NCI-H226 (cell line): ENCODE results near the gene GOLGA3.
"Not testable (repeated sequence)": the region's sequence is repeated elsewhere in the genome, so short reads cannot be mapped to it uniquely, and the experiment has no call there.

Source experiments
- DNase-seq: peaks from one replicate; pipeline ENCODE4 v3.0.0-alpha.2; 2015

The GOLGA3 gene, protein sequence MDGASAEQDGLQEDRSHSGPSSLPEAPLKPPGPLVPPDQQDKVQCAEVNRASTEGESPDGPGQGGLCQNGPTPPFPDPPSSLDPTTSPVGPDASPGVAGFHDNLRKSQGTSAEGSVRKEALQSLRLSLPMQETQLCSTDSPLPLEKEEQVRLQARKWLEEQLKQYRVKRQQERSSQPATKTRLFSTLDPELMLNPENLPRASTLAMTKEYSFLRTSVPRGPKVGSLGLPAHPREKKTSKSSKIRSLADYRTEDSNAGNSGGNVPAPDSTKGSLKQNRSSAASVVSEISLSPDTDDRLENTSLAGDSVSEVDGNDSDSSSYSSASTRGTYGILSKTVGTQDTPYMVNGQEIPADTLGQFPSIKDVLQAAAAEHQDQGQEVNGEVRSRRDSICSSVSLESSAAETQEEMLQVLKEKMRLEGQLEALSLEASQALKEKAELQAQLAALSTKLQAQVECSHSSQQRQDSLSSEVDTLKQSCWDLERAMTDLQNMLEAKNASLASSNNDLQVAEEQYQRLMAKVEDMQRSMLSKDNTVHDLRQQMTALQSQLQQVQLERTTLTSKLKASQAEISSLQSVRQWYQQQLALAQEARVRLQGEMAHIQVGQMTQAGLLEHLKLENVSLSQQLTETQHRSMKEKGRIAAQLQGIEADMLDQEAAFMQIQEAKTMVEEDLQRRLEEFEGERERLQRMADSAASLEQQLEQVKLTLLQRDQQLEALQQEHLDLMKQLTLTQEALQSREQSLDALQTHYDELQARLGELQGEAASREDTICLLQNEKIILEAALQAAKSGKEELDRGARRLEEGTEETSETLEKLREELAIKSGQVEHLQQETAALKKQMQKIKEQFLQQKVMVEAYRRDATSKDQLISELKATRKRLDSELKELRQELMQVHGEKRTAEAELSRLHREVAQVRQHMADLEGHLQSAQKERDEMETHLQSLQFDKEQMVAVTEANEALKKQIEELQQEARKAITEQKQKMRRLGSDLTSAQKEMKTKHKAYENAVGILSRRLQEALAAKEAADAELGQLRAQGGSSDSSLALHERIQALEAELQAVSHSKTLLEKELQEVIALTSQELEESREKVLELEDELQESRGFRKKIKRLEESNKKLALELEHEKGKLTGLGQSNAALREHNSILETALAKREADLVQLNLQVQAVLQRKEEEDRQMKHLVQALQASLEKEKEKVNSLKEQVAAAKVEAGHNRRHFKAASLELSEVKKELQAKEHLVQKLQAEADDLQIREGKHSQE (N-terminal part only)

DNA sequence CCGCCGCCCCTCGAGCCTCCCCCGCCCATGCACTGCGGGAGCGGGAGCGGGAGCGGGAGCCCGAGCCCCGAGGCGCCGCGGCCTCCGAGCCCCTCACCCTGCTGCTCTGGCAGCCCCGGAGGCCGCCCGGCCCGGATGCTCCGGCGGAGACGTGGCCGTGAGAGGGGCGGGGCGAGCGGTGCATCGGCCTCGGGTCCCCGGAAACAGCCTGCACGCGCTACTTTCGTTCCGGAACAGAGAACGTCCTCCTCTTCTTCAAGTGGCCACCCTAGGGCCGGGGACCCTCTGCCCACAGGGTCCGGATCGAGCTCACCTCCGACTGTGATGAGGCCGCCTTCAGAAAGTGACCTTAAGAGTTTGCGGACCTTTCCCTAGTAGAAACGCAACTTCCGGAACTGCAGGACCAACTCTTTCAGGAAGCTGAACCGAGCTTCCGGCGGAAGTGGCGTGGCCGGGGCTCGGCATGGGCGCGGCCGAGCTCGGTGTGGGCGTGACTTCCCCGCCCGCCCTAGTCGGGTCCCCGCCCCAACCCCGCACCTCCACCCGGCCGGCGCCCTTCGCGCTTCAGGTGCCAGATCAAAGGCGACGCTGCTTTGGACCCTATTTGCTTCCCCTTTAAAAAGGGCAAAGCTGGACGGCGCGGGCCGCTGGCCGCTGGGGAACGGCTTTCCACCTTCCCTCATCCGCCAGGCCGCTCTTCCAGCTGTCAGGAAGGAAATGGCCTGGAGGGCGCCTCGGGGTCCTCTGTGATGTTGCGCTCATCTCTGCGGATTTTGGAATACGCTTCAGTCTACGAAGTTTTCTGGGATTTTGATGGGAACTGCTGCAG lies at the start of gene GOLGA3:
TSS of gene GOLGA3 (minus strand) at position 164 of the 829 bp plus-strand sequence. CDS start 6,741 bp downstream, outside the sequence.
- peak; percentile 77 for DNase-seq

DNA sequence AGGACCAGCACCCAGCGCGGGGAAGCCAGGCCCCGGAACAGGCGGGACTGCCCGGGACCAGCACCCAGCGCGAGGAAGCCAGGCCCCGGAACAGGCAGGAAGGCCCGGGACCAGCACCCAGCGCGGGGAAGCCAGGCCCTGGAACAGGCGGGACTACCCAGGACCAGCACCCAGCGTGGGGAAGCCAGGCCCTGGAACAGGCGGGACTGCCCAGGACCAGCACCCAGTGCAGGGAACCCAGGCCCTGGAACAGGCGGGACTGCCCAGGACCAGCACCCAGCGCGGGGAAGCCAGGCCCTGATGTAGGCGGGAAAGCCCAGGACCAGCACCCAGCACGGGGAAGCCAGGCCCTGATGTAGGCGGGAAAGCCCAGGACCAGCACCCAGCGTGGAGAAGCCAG lies 46.0 kb upstream of the GOLGA3 start:
- not testable (repeated sequence) for DNase-seq

DNA sequence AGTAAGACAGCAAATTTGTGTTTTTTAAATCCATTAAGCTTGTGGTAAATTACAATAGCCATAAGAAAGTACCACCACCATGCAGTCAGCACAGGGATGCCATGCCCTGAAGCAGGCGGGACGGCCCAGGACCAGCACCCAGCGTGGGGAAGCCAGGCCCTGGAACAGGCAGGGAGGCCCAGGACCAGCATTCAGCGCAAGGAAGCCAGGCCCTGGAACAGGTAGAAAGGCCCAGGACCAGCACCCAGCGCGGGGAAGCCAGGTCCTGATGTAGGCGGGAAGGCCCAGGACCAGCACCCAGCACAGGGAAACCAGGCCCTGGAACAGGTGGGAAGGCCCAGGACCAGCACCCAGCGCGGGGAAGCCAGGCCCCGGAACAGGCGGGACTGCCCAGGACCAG lies 45.5 kb upstream of the GOLGA3 start:
- no peak for DNase-seq

DNA sequence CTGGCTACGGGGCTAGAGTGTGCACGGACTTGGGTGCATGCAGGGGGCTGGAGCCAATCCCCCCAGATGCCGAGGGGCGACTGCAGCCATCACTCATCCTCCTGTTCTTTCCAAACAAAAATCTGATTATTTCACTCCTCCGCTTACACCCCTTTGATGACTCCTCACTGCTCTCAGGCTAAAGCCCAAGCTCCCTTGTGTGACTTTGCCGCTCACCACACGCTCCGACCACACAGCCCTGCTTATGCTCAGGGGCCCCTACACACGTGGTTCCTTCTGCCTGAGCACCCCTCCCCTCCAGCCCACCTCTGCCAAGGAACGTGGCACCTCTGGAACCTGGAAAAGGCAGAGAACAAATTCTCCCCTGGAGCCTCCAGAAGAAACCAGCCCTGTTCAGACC lies 45.1 kb upstream of the GOLGA3 start:
- no peak for DNase-seq

DNA sequence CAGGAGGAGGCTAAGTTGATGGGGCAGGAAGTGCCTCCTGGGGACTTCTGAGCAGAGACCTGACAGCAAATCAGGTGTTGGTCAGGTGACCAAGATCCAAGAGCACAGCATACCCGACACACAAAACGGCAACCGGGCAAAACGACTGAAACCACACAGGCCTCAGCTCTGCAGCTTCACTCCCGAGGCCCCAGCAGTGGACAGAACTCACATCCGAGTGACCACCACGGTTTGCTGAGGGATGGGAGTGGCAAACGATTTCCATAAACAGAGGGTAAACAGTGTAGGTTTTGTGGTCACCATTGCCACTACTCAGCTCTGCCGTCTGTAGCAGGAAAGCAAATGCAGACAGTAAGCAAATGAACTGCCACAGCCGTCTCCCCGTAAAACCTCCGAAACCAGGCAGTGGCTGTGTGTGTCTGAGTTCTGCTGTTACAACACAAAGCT lies 44.3 kb upstream of the GOLGA3 start:
- no peak for DNase-seq

DNA sequence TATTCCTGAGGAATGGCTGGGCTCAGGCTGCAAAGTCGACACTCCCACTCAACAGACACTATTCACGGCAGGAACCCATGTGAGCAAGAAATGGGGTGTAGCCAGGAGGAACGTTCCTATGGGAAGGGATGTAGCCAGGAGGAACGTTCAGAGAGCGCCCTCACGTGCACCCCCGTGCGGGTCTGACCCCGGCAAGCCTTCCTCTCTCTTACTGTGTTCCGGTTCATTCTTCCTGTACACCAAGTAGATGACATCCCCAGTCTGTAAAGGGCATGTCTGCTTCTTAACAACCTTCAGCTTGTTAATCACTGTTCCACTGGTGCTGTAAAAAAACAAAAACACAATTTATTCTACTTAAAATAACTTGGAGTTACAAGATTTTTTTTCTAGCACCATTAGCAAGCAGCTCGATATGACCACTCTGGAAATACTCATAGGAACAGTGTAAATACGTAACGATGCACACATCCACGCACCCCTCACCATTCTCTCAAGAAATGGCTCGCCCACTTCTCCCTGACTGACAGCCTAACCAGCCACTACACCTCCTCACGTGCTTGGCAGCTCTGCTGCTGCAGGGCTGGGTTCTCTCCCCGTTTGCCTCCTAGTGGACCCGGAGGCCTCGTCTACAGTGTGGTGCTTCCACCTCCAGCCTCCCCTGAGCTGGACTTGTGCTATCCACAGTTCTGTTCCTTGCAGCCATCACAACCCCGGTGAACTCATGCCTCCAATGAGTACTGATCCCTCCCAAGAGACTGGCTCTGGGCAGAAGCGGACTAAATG lies 43.6 kb upstream of the GOLGA3 start:
- no peak for DNase-seq

DNA sequence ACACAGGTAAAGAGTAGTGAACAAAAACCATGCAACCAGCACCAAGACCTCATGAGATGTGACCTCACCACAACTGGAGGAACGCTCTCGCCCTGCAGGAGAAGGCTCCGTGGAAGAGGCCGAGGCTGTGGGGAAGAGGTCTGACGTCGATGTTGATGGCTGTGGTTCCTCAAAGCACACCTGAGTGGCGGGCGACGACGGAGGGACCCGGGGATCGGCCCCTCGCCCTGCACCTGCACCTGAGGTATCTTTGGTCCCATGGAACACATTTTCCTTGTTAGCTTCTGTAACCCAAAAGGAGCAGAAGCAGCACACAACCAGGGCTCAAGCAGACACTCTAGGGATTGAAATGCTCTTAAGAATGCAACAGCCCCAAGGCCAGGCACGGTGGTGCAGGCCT lies 40.9 kb upstream of the GOLGA3 start:
- DNase-seq: no peak

DNA sequence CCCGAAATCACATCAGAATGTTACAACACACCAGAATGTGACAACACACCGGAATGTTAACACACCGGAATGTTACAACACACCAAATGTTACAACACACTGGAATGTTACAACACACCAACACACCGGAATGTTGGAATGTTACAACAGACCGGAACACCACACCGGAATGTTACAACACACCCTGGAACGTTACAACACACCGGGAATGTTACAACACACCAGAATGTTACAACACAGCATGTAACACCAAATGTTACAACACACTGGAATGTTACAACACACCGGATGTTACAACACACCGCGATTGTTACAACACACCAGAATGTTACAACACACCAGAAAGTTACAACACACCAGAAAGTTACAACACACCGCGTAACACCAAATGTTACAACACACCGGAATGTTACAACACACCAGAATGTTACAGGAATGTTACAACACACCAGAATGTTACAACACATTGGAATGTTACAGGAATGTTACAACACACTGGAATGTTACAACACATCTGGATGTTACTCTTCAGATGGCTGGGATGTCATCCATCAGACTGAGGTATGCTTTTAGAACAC lies 37.7 kb upstream of the GOLGA3 start:
- DNase-seq: no peak

DNA sequence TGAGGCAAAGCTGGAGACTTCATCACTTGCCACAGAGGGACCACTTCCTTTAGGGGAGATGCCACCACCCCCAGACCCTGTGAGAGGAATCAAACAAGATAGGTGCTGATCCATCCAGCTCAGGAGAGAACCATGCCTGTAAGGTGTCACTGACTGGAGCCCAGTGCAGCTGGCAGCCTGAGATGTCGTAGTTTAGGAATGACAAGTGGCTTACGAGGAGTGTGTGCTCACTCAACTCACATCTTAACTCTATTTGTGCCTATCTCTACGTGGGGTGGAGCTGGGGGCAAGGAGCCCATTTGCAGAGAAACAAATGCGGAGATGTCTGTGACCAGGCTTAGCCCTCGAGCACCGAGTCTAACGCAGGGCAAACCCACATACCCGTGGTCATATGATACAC lies 32.9 kb upstream of the GOLGA3 start:
- no peak for DNase-seq

DNA sequence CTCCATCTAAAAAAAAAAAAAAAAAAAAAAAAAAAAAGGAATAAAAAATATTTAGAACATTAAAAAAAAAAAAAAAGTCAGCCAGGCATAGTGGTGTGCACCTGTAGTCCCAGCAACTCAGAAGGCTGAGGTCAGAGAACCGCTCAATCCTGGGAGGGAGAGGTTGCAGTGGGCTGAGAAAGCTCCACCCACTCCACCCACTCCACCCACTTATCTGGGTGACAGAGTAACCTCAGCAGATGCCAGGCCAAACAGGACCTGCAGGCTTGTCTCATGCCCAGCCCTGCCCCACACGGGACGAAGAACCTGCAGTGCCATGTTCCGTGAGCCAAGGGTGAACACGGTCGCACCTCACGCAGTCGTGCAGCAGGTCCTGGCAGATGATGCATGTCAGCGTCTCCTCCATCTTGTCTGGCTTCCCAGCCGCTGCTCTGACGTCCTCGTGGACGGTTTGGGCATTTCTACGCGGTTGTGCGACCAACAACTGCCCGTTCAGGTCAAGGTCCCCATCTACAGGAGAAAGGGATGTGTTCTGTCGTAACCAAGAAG lies 30.1 kb upstream of the GOLGA3 start:
- no peak for DNase-seq

DNA sequence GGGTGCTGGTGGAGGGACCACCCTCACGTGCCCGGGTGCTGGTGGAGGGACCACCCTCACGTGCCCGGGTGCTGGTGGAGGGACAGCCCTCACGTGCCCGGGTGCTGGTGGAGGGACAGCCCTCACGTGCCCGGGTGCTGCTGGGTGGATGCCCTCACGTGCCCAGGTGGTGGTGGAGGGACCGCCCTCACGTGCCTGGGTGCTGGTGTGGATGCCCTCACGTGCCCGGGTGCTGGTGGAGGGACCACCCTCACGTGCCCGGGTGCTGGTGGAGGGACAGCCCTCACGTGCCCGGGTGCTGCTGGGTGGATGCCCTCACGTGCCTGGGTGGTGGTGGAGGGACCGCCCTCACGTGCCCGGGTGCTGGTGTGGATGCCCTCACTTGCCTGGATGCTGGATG lies 28.4 kb upstream of the GOLGA3 start:
- DNase-seq: not testable (repeated sequence)

DNA sequence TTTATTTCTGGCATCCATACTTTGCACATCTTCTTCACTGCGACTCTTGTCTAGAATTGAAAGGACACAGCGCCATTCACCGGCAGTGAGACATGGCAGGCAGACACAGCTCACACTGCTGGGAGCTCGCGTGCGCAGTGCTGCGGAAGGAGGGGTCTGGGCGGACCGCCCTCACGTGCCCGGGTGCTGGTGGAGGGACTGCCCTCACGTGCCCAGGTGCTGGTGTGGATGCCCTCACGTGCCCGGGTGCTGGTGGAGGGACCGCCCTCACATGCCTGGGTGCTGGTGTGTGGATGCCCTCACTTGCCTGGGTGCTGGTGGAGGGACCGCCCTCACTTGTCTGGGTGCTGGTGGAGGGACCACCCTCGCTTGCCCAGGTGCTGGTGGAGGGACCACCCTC lies 27.9 kb upstream of the GOLGA3 start:
- no peak for DNase-seq

DNA sequence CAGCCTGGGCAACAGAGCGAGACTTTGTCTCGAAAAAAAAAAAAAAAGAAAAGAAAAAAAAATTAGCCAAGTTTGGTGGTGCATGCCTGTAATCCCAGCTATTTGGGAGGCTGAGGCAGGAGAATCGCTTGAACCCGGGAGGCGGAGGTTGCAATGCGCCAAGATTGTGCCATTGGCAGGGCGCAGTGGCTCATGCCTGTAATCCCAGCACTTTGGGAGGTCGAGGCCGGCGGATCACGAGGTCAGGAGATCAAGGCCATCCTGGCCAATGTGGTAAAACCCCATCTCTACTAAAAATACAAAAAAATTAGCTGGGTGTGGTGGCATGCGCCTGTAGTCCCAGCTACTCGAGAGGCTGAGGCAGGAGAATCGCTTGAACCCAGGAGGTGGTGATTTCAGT lies 26.5 kb upstream of the GOLGA3 start:
- not testable (repeated sequence) for DNase-seq

DNA sequence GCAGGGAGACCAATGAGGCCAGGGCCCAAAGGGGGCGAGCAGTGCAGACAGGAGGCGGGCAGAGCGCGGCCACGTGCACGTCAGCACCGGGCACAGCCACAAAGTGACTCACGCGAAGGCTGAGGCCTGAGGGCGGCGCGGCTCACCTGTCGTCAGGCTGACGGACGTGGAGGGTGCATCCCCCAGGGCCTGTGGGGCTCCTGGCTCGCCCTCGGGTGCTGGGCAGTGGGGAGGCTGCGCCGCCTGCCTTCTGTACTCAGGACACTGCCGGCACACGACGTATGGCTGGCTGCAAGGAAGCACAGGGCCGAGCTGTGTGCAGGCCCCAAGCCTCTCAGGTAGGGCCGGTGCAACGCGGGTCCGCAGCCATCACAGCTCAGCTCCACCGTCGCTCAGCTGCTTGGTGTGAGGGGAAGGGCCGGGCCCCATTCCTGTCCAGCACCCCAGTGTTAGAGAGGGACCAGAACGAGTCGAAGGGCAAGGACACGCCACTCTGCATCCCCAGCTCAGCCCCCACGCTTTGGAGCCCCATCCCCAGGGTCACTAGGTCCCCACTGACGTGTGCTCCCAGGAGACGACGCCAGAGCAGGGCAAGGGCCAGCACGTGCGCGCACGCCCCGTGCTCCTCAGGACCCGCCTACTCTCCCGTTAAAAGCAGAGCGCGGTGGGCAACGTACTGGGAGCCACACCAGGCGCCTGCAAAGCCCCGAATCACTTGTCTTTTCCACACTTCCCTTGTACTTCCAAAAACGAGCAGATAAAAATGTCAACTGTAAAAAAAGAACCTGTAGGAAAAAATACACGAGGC lies 24.8 kb upstream of the GOLGA3 start:
- DNase-seq: no peak

DNA sequence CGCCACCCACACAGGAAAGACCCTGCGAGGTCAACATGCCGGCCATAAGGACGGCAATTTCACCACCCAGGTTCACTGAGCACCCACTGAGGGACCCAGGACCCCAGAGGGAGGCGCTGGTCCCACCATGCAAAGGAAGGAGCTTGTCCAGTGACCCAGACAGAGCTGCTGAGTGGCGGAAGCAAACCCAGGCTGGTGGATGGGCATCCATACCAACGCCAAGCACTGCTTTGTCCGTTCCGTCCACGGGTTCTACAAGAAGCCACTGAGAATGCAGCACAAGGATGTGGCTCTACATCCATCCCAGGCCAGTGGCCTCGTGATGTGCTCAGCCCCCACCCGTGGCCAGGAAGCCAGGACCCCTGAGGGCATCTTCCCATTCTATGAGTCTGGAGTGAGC lies 23.8 kb upstream of the GOLGA3 start:
- no peak for DNase-seq

DNA sequence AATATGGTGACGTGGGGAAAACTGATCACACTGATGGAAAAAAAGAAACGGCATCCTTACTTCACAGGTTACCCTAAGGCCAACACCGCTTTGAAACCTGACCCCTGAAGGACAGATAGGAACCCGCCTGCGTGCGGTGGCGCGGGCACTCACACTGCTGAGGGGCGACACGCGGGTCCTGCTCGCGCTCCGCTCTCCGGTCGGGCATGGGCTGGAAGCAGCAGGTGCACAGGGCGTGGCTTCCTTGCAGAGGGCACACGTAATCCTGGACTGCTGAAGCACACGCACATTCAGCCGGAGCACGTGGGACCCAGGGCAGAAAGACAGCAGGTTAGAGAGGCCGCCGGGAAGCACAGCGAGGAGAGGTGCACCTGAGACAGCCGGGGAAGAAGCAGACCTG lies 22.8 kb upstream of the GOLGA3 start:
- DNase-seq: no peak

DNA sequence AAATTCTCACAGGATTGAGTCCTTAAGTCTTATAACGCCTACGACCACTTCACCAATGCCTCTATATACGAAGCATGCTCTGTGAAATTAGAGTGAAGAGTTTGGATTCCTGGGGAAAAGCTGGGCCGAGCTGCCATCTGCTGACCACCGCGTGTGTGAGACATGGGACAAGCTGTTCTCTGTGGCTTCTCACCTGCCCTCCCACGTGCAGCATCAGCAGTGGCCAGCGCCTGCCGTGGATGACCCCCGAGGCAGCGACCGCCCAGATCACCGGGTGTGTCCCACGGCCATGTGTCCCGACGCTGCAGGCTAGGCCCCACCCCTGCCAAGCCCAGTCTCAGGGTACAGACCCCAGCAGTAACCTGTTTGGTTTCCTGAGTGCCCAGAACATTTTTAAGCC lies 21.6 kb upstream of the GOLGA3 start:
- no peak for DNase-seq

DNA sequence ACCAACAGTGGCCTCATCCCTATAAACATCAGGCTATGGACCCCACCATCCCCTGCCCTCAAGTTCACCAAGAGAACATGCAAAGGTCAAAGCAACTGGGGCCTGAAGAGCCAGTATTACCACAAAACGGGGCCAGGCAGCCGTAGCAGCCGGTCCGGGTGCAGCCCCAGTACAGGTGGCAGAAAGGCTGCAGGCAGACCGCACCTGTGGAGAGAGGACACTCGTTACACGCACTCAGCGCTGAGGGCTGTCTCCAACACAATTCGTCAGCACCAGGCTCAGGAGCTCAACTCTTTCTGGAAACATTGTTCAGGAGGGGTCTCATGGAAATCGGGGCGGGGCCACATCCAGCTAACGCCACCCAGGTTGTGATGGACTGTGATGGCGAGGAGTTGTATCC lies 19.9 kb upstream of the GOLGA3 start:
- DNase-seq: no peak
